ENCODE measurements around the gene LAMB1.
"Not testable (repeated sequence)": the region's sequence is repeated elsewhere in the genome, so short reads cannot be mapped to it uniquely, and the experiment has no call there.

Gene LAMB1

GRCh38 chr7:108002726-108003598, at the start of gene LAMB1:
Gene LAMB1, minus strand, starts transcription at chr7:108003161. Its CDS starts 276 bp downstream, at chr7:108002885.
- no peak for DNase-seq

DNA sequence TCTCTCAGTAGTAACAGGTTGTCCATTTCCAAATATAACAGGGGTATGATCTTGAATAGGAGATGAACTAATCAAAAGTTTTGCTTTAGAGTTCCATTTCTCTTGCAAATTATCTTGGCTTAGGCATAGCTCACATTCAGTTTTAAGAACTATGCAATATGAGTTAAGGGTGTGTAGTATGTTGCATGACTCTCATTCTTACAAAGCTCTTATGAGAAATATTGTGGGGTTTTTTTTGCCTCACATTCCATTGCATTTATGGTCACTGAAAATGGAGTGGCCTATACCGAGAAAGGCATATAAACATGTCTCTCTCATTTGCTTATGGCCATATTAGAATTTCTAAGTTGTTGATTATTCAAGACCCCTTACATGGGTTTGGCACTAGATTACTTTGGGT, 48.5 kb upstream of the LAMB1 start:
- DNase-seq, result no peak

- DNase-seq, result no peak
Observed at GRCh38 chr7:108049962-108050361, 47.0 kb upstream of the LAMB1 start.

GRCh38 chr7:108048422-108048821, 45.5 kb upstream of the LAMB1 start:
- DNase-seq, result no peak

GRCh38 chr7:108046952-108047506, 44.1 kb upstream of the LAMB1 start:
- no peak for DNase-seq

DNA sequence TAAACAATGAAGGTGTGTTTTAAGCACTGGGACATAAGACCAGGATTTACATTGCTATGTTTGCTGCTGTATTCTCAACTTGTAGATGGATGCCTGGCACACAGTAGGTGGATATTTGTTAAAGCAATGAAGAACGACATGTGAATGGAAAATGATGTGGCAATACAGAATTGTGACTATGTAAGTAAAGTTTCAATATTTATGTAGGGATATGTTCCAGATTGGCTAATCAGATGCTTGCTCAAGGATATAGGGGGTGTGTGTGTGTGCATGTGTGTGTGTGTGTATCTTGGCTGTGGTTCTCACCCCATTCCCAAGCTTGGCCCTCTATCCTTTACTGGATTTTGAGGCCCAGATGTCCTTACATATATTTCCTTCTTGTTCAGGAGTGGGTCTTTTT, 42.7 kb upstream of the LAMB1 start:
- no peak for DNase-seq

DNA sequence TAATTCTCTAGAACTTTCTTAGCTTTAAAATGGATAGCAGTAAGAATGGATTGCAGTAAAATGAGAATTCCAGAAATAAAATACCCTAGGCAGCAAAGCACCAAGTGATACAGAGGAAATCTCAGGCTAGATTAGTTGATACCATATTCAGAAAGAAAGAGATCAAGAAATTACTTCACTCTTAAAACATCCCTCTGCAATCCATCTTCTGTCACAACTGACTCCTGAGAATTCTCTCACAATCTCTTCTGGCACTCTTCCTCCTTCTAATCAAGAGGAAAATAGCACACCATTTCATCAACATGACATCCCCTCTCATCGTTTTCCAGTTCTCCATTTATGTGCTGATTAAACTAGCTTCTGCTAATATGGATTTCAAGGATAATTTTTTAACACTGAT, 42.2 kb upstream of the LAMB1 start:
- DNase-seq, result no peak

GRCh38 chr7:108044345-108044744, 41.4 kb upstream of the LAMB1 start:
- DNase-seq, result no peak

DNA sequence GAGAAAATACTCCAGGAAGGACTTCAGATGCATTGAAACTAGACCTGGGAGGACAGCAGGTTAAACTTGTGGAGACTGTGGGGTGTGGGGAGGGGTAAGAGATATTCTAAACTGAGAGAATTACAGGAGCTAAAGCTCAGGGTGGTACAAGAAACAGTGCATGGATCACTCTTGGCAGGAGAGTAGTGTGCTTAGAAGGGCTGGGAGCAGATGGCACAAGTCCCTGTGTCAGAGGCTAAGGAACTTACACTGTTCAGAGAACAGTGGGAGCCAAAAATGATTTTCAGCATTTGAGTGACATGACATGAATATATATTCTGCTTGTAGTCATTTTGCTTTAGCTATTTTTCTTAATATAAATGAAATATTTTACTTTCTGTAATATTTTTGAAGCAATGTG, 36.0 kb upstream of the LAMB1 start:
- DNase-seq, result no peak

DNA sequence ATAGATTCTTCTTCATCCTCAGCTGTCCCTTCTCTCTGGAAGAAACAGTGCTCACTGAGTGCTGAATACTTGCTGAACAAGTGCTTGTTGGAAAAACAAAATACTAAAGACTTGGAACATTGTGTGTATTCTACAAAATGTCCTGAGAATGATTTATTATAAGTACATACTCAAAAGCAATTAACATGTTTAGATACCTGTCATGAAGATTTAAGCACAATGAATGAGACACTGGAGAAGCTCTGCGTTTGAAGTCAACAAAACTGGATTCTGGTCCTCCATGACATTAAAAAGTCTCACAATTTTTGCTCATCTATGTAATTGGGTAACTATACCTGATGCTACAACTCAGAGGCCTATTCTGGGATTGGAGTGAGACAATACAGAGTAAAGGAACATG, 34.8 kb upstream of the LAMB1 start:
- DNase-seq, result no peak

DNA sequence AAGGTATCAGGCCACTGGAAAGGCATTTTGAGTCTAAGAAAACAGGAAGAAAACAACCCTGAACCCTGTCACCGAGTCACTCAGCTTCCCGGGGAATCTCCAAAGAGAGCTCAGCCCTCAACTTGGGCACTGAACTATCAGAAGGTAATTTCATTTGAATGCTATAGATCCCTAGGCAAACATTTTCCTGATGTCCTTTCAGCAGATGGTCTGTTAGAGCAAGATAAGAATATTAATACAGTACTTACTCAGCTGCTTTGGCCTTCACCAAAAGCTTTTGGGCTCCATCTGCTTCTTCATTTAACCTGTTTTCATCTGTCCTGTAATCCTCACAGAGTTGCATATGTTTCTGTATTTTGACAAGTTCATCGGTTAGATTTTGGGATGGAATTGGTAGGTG, 34.2 kb upstream of the LAMB1 start:
- DNase-seq, result no peak

- no peak for DNase-seq
Observed at GRCh38 chr7:108034586-108034985, 31.6 kb upstream of the LAMB1 start.

GRCh38 chr7:108033776-108034497, 31.0 kb upstream of the LAMB1 start:
- no peak for DNase-seq

- not testable (repeated sequence) for DNase-seq
Observed at GRCh38 chr7:108033309-108033708, 30.3 kb upstream of the LAMB1 start.

- no peak for DNase-seq
Observed at GRCh38 chr7:108030516-108030915, 27.6 kb upstream of the LAMB1 start.

GRCh38 chr7:108029034-108029433, 26.1 kb upstream of the LAMB1 start:
- DNase-seq, result no peak

DNA sequence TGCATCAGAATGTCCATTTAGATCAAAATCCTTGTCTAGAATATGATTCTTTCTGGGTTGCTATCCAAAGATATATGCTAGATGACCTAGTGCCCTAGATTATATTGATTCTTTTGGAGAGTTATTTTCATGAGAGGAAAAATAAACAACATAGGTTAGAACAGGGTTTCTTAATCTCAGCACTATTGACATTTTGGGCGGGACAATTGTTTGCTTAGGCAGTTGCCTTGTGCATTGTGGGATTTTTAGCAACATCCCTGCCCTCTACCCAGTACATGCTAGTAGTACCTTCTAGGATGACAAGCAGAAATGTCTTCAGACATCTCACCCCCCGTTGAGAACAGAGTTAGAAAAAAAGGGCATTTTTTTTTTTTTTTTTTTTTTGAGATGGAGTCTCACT, 25.1 kb upstream of the LAMB1 start:
- no peak for DNase-seq

DNA sequence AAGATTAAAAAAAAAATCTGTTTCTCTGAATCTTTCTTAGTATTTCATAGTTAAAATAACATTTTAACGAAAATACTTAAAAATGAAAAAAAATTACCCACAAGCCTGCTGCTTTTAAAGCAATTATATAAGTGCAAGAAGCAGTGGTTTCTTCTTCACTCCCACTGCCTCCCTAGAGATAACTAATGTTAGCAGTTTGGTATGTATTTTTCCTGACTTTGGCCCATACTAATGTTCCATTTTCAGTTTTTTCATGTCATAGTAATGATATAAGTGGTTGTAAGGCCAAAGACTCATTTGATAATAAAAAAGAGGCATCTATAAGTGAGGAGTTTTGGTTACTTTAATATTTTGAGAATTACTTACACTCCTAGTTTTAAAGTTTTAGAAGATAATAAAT, 24.3 kb upstream of the LAMB1 start:
- DNase-seq, result no peak

DNA sequence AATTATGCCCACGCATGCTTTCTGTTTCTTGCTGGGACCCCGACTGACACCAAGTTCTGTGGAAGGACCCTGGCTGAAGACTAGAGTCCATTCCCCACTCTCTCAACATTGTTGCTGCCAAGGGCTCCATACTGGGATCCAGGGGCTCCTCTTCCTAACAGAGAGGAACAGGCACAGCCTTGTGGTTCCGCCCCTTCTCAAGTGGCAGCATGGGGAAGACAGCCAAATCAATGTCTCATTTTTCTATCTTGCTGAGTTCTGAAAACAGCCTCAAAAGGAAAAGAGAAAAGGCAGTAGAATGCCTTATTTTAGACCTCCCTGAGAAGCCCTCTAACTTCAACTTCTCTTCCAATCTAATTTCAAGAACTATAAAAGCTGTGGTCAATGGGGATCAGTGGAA, 23.7 kb upstream of the LAMB1 start:
- DNase-seq, result no peak

GRCh38 chr7:108026116-108026515, 23.2 kb upstream of the LAMB1 start:
- DNase-seq, result no peak

GRCh38 chr7:108024538-108024937, 21.6 kb upstream of the LAMB1 start:
- DNase-seq, result no peak

DNA sequence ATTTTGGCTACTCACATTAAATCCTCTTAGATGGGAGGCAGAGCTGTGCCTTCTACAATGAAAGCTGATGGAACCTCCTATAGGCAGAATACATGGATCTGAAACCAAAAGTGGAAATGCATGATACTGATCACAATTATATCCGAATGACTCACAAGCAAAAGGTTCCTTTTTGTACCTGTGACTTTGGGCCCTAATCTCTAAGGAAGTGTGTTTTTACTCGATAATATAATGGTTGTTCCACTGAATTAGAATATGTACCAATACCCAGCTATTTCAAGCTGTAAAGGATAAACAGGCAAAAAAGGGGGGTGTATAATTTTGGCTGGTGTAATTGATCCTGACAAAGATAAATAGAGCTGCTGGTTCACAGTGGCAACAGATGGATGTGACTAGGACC, 17.6 kb upstream of the LAMB1 start:
- DNase-seq, result no peak

GRCh38 chr7:108018668-108019067, 15.7 kb upstream of the LAMB1 start:
- DNase-seq, result no peak

- DNase-seq, result no peak
Observed at GRCh38 chr7:108017776-108018151, 14.8 kb upstream of the LAMB1 start.
